PC-9 (cell line): ENCODE data around the gene RNF180.

Source experiments
- CTCF ChIP-seq: fragments of 200-600 bp; sonication (generic); conservative IDR thresholded peaks from 2 replicates; pipeline ENCODE4 v1.6.1; 2017; ENCODE audit warnings: mixed run types, antibody characterized with exemption, mild to moderate bottlenecking, moderate library complexity
- EZH2 ChIP-seq: fragments of 200-600 bp; sonication (generic); IDR thresholded peaks from 2 replicates; pipeline ENCODE4 v1.8.0; 2017; ENCODE audit warnings: antibody characterized with exemption, low read depth

DNA sequence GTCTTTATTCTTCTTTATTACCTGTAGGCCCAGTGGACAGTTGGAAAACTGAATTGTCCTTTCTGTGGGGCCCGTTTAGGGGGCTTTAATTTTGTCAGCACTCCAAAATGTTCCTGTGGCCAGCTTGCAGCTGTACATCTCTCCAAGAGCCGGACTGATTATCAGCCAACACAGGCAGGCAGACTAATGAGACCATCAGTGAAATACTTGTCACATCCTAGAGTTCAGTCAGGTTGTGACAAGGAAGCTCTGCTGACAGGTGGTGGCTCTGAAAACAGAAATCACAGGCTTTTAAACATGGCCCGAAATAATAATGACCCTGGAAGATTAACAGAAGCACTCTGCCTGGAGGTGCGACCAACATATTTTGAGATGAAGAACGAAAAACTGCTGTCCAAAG, 47.9 kb downstream of the RNF180 start:
- TF ChIP-seq CTCF (no peak), EZH2 (no peak)
